K562 (cell line): ENCODE results near the gene PPP2R2D. TPM values are rescaled to one million over a fixed set of nuclear protein-coding genes. Genes with fewer than 3 reads are reported as not detected.

Experiments
- ATAC-seq: fragments of 200-7000 bp; cut with Tn5 transposase; 3 replicates; pipeline ENCODE4 v1.9.1; 2020; ENCODE audit warnings: moderate library complexity
- BruUV-seq: library from RNA; stranded (reverse); fragments of 400-500 nt; replicated peaks from 2 replicates; lab custom pipeline; 2021; lab: Mats Ljungman, UMichigan
- CTCF ChIA-PET: fragments of 300-600 bp; formaldehyde crosslinking; extraction: SDS; loops from one replicate; lab custom pipeline; 2021; ENCODE audit warnings: low intra/inter-chr PET ratio; lab: Yijun Ruan, JAX
- POLR2A ChIA-PET: fragments of 300-600, 350-650 bp; sonication (Branson Sonifier 250); formaldehyde crosslinking; extraction: SDS; loops from one replicate; lab custom pipeline; 2021; ENCODE audit warnings: antibody characterized with exemption, inconsistent platforms; lab: Yijun Ruan, JAX
- DNase-seq, 4 experiments: peaks; one replicate each; pipeline versions ENCODE4 v3.0.0 to v3.0.0-alpha.2; 2011 to 2018; ENCODE audit warnings: low spot score in 3 of 4, mixed read lengths in 3 of 4; ENCODE audit errors: extremely low read depth in 1 of 4
- FAIRE-seq: peaks from 2 replicates; lab custom pipeline; 2011; peaks lifted over from hg19 to GRCh38; lab: Jason Lieb, UNC
- H2AFZ ChIP-seq: 2 replicates; pipeline ENCODE4 v1.6.0; 2011; ENCODE audit warnings: low read depth, low read length, control low read depth, inconsistent platforms
- H3K27ac ChIP-seq: fragments of 200-600 bp; 3 replicates; pipeline ENCODE4 v1.8.0; 2011; ENCODE audit warnings: low read depth, mild to moderate bottlenecking, control low read depth, inconsistent platforms, low read length, moderate library complexity, mixed read lengths; ENCODE audit errors: extremely low read depth
- H3K27me3 ChIP-seq, 2 experiments: fragments of 300-600 bp in 1 of 2; 2 replicates in 1 of 2; 3 replicates in 1 of 2; pipeline versions ENCODE4 v1.6.0 to v1.8.0; 2011; ENCODE audit warnings: inconsistent platforms in 2 of 2, low read length in 2 of 2, mild to moderate bottlenecking in 1 of 2, mixed read lengths in 1 of 2, moderate library complexity in 1 of 2; ENCODE audit not compliant: control insufficient read depth in 2 of 2, insufficient read depth in 2 of 2
- H3K36me3 ChIP-seq: fragments of 300-600 bp; 3 replicates; pipeline ENCODE4 v1.8.0; 2011; ENCODE audit warnings: mild to moderate bottlenecking, low read length, inconsistent platforms; ENCODE audit not compliant: control insufficient read depth, insufficient read depth
- H3K4me1 ChIP-seq, 2 experiments: fragments of 200-600 bp in 1 of 2; replicated peaks in 1 of 2; 2 replicates in 1 of 2; 3 replicates in 1 of 2; pipeline versions ENCODE4 v1.5.1 to v1.8.0; 2011; ENCODE audit warnings: inconsistent platforms in 2 of 2, low read length in 2 of 2, mild to moderate bottlenecking in 1 of 2, mixed read lengths in 1 of 2, moderate library complexity in 1 of 2; ENCODE audit not compliant: control insufficient read depth in 2 of 2, insufficient read depth in 2 of 2
- H3K4me2 ChIP-seq: 2 replicates; pipeline ENCODE4 v1.6.1; 2011; ENCODE audit warnings: low read length, control low read depth, inconsistent platforms, mixed read lengths; ENCODE audit not compliant: insufficient read depth
- H3K4me3 ChIP-seq: fragments of 200-600 bp; sonication (generic), shearing (Covaris generic); 2 replicates; pipeline ENCODE4 v1.5.1; 2016; ENCODE audit warnings: control low read depth, inconsistent platforms
- H3K79me2 ChIP-seq: fragments of 200-600 bp; 3 replicates; pipeline ENCODE4 v1.8.0; 2011; ENCODE audit warnings: low read length, inconsistent platforms; ENCODE audit not compliant: control insufficient read depth, insufficient read depth
- H3K9ac ChIP-seq, 2 experiments: 2 replicates each; pipeline versions ENCODE4 v1.6.0 to v1.6.1; 2011; ENCODE audit warnings: low read depth in 2 of 2, low read length in 2 of 2, control low read depth in 1 of 2, inconsistent platforms in 1 of 2, mild to moderate bottlenecking in 1 of 2, mixed read lengths in 1 of 2; ENCODE audit not compliant: insufficient read depth in 1 of 2
- H3K9me1 ChIP-seq: one replicate; pipeline ENCODE4 v1.6.0; 2011; ENCODE audit warnings: inconsistent platforms, mild to moderate bottlenecking, low read length, moderate library complexity; ENCODE audit not compliant: control insufficient read depth, insufficient read depth
- H3K9me3 ChIP-seq: replicated peaks from 2 replicates; pipeline ENCODE4 v1.5.1; 2011; ENCODE audit warnings: low read depth, low read length, inconsistent platforms; ENCODE audit not compliant: control insufficient read depth, insufficient read depth
- H4K20me1 ChIP-seq: replicated peaks from 2 replicates; pipeline ENCODE4 v1.6.1; 2011; ENCODE audit warnings: low read length, inconsistent platforms, mixed read lengths; ENCODE audit not compliant: control insufficient read depth, insufficient read depth
- CEBPB ChIP-seq: fragments of 450-650 bp; IDR thresholded peaks from 2 replicates; pipeline ENCODE4 v1.6.1; 2016; ENCODE audit warnings: missing genetic modification characterization, missing compliant biosample characterization
- ID3 ChIP-seq, 2 experiments: fragments of 250-450 bp in 1 of 2; fragments of 450-650 bp in 1 of 2; sonication (Bioruptor Pico) in 1 of 2; IDR thresholded peaks; 2 replicates each; pipeline versions ENCODE4 v1.6.1 to v1.8.0; 2016 to 2021; ENCODE audit warnings: mild to moderate bottlenecking in 2 of 2, moderate library complexity in 2 of 2, missing compliant biosample characterization in 1 of 2, missing genetic modification characterization in 1 of 2
- KDM1A ChIP-seq, 2 experiments: fragments of 450-650 bp; IDR thresholded peaks; 2 replicates each; pipeline ENCODE4 v1.6.1; 2016; ENCODE audit warnings: mild to moderate bottlenecking in 2 of 2
- MXI1 ChIP-seq: IDR thresholded peaks from 2 replicates; pipeline ENCODE4 v1.6.1; 2011; ENCODE audit warnings: low read depth, mild to moderate bottlenecking, improper control_type of control experiment, low read length
- PHF8 ChIP-seq: fragments of 200-600 bp; sonication (generic); IDR thresholded peaks from 2 replicates; pipeline ENCODE4 v1.6.1; 2012; ENCODE audit warnings: mixed run types, mild to moderate bottlenecking, inconsistent platforms, low read length, moderate library complexity, borderline replicate concordance
- POLR2A ChIP-seq: fragments of 450-650 bp; conservative IDR thresholded peaks from 2 replicates; pipeline ENCODE4 v1.6.1; 2016
- RBFOX2 ChIP-seq: fragments of 200-400 bp; formaldehyde crosslinking; IDR thresholded peaks from 2 replicates; pipeline ENCODE4 v1.6.1; 2017; ENCODE audit warnings: low read depth, mild to moderate bottlenecking, low read length, moderate library complexity
- SREBF2 ChIP-seq: sonication (generic); formaldehyde crosslinking; IDR thresholded peaks from 2 replicates; pipeline ENCODE4 v1.4.0; 2020; ENCODE audit warnings: mild to moderate bottlenecking, missing genetic modification reagents
- ZNF592 ChIP-seq: fragments of 450-650 bp; IDR thresholded peaks from 2 replicates; pipeline ENCODE4 v1.6.1; 2017; ENCODE audit warnings: antibody characterized with exemption, mild to moderate bottlenecking
- WGBS: fragments of 100-300 bp; shearing (Covaris generic); methylation state at CpG from one replicate; pipeline ENCODE4 v1.1.6; 2016; ENCODE audit warnings: low coverage, mixed read lengths; ENCODE audit not compliant: insufficient coverage; ENCODE audit errors: missing lambda C conversion rate; 5-methylcytosine and 5-hydroxymethylcytosine counted together
- in situ Hi-C: fragments of 300-500 bp; cut with MboI; formaldehyde crosslinking; loops from 4 replicates; pipeline ENCODE4 v1.15.0; 2018; ENCODE audit warnings: inconsistent platforms, mixed read lengths
- intact Hi-C: fragments of 100-400 bp; cut with micrococcal nuclease; formaldehyde crosslinking; loops from 2 replicates; pipeline ENCODE4 v1.14.2; 2022
- polyA plus RNA-seq, 8 experiments: library from polyadenylated mRNA; depleted of rRNA in 4 of 8; stranded (reverse) in 5 of 8; unstranded in 3 of 8; fragments of >200 nt; fragmentation: Nextera tagmentation in 2 of 8; fragmentation: Illumina TruSeq in 1 of 8; extraction: Ambion mirVana in 2 of 8; extraction: Trizol in 1 of 8; gene quantifications; 2 replicates each; pipeline versions ENCODE4 v1.2.1 to v1.2.3, GENCODE V29; 2011 to 2014; ENCODE audit warnings: inconsistent platforms in 1 of 8, missing spikeins in 1 of 8
- total RNA-seq, 7 experiments: library from RNA; depleted of rRNA in 6 of 7; stranded (reverse); fragments of >200 nt in 6 of 7; fragmentation: Illumina TruSeq in 2 of 7; extraction: Trizol in 2 of 7; gene quantifications; 2 replicates each; pipeline versions ENCODE4 v1.2.1 to v1.2.3, GENCODE V29; 2011 to 2021; ENCODE audit warnings: low replicate concordance in 1 of 7
- TF ChIP-seq, protein P1 (sequence below): IDR thresholded peaks from 3 replicates; pipeline ENCODE4 v1.6.1; 2011; ENCODE audit warnings: borderline replicate concordance, mild to moderate bottlenecking, moderate library complexity; ENCODE audit not compliant: insufficient read length; ENCODE audit errors: extremely low read depth

Gene PPP2R2D
- total and polyA plus RNA-seq, 9 of the 15 experiments (the other 6 are each of a cell fraction or from before 2014, with no cell fraction given), result 1.9 to 37.0 (median 26.8) TPM

- H3K36me3 ChIP-seq, result no peaks in the 10 kb centered on the region
- 22% methylated on average over 10 of the region's 28 CpGs for WGBS
- peak overlapping the region; percentile 78 for H3K27ac ChIP-seq
- H3K4me3 ChIP-seq, result peak overlapping the region; percentile 35
- peak in 1 of 4 experiments; percentile 46 for DNase-seq
- BruUV-seq, result no TSS peak
- H4K20me1 ChIP-seq, result no peaks in the 10 kb centered on the region
- H2AFZ ChIP-seq, result peak overlapping the region; percentile 89
- H3K4me1 ChIP-seq, result peaks cover 37 to 47% of the 10 kb centered on the region in 2 experiments
- H3K79me2 ChIP-seq, result peaks cover 12% of the 10 kb centered on the region; the same call in 2 of the 3 replicates
- no peaks in the 10 kb centered on the region for H3K27me3 ChIP-seq
- no peaks in the 10 kb centered on the region for H3K9me1 ChIP-seq
- peak; percentile 50 for ATAC-seq
- in situ Hi-C loops, result no loop called here
- CTCF ChIA-PET, result no interaction called here
- intact Hi-C loops, result loop anchor here (5.0 kb wide), 1 partner anchor 40 kb away; no protein-coding TSS in a partner anchor
- peak overlapping the region; percentile 89 for H3K4me2 ChIP-seq
- peak overlapping the region; percentile 60 to 93 for H3K9ac ChIP-seq
- POLR2A ChIA-PET, result interaction anchor here (0.6 to 1.6 kb wide), 10 partner anchors 8 to 70 kb away, joined by 3 to 8 read pairs (median 3); partner anchors contain the start of gene PPP2R2D
- H3K9me3 ChIP-seq, result no peaks in the 10 kb centered on the region
- no peak for FAIRE-seq
- TF ChIP-seq CEBPB (no peak), POLR2A (peak; percentile 59; the same call in 1 of the 2 replicates), ZNF592 (peak; percentile 54), SREBF2 (CRISPR knock-in tag) (no peak), PHF8 (peak; percentile 45; the same call in 1 of the 2 replicates), KDM1A (IDR thresholded peaks at IDR 0.05) (no peak), MXI1 (no peak), ID3 (CRISPR knock-in tag; IDR thresholded peaks at IDR 0.05) (no peak), ID3 (tag; IDR thresholded peaks at IDR 0.05) (0 out of 2 replicates have a peak, but pooled peaks have one; percentile 33), RBFOX2 (peak; percentile 38; the same call in 1 of the 2 replicates)
- TF ChIP-seq, protein P1, sequence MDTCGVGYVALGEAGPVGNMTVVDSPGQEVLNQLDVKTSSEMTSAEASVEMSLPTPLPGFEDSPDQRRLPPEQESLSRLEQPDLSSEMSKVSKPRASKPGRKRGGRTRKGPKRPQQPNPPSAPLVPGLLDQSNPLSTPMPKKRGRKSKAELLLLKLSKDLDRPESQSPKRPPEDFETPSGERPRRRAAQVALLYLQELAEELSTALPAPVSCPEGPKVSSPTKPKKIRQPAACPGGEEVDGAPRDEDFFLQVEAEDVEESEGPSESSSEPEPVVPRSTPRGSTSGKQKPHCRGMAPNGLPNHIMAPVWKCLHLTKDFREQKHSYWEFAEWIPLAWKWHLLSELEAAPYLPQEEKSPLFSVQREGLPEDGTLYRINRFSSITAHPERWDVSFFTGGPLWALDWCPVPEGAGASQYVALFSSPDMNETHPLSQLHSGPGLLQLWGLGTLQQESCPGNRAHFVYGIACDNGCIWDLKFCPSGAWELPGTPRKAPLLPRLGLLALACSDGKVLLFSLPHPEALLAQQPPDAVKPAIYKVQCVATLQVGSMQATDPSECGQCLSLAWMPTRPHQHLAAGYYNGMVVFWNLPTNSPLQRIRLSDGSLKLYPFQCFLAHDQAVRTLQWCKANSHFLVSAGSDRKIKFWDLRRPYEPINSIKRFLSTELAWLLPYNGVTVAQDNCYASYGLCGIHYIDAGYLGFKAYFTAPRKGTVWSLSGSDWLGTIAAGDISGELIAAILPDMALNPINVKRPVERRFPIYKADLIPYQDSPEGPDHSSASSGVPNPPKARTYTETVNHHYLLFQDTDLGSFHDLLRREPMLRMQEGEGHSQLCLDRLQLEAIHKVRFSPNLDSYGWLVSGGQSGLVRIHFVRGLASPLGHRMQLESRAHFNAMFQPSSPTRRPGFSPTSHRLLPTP, result peak; percentile 9
Measured at GRCh38 chr10:131891929-131892805, 8.6 kb upstream of the PPP2R2D start.
